Osteoblast (primary cell): ENCODE results near the gene DTNB. TPM values are rescaled to one million over a fixed set of nuclear protein-coding genes. Genes with fewer than 3 reads are reported as not detected.

ENCODE experiments used
- DNase-seq: peaks from one replicate; pipeline ENCODE4 v3.0.0; 2011; ENCODE audit warnings: low spot score, mixed read lengths; ENCODE audit not compliant: insufficient read length; ENCODE audit errors: missing footprints
- H2AFZ ChIP-seq: 2 replicates; pipeline ENCODE4 v1.6.0; 2011; ENCODE audit warnings: mild to moderate bottlenecking, low read length
- H3K27ac ChIP-seq: 2 replicates; pipeline ENCODE4 v1.5.1; 2011; ENCODE audit warnings: mild to moderate bottlenecking, low read depth, low read length, moderate library complexity
- H3K27me3 ChIP-seq: 2 replicates; pipeline ENCODE4 v1.6.0; 2012; ENCODE audit warnings: mild to moderate bottlenecking, control low read depth, inconsistent platforms, low read length, moderate library complexity; ENCODE audit not compliant: insufficient read depth
- H3K36me3 ChIP-seq: 2 replicates; pipeline ENCODE4 v1.5.1; 2011; ENCODE audit warnings: mild to moderate bottlenecking, low read length, control low read depth, moderate library complexity; ENCODE audit not compliant: insufficient read depth
- H3K4me1 ChIP-seq: 2 replicates; pipeline ENCODE4 v1.5.1; 2011; ENCODE audit warnings: mild to moderate bottlenecking, low read length, control low read depth, moderate library complexity; ENCODE audit not compliant: insufficient read depth
- H3K4me2 ChIP-seq: 2 replicates; pipeline ENCODE4 v1.6.0; 2011; ENCODE audit warnings: mild to moderate bottlenecking, low read length; ENCODE audit not compliant: insufficient read depth
- H3K4me3 ChIP-seq: fragments of 200-600 bp; sonication (generic); 3 replicates; pipeline ENCODE4 v1.5.1; 2012; ENCODE audit warnings: mild to moderate bottlenecking, low read length, inconsistent platforms; ENCODE audit not compliant: insufficient read depth
- H3K79me2 ChIP-seq: 2 replicates; pipeline ENCODE4 v1.6.0; 2012; ENCODE audit warnings: mild to moderate bottlenecking, low read length, control low read depth, inconsistent platforms; ENCODE audit not compliant: insufficient read depth
- H3K9me3 ChIP-seq: 2 replicates; pipeline ENCODE4 v1.5.1; 2011; ENCODE audit warnings: low read depth, low read length, control low read depth
- H4K20me1 ChIP-seq: 2 replicates; pipeline ENCODE4 v1.6.0; 2012; ENCODE audit warnings: mild to moderate bottlenecking, low read length, control low read depth; ENCODE audit not compliant: insufficient read depth
- CTCF ChIP-seq: IDR thresholded peaks from 2 replicates; pipeline ENCODE4 v1.5.1; 2011; ENCODE audit warnings: mild to moderate bottlenecking, low read depth, low read length, moderate library complexity; ENCODE audit errors: extremely low read depth
- total RNA-seq: library from RNA; depleted of rRNA; stranded (reverse); fragments of >200 nt; gene quantifications from 2 replicates; pipeline ENCODE4 v1.2.3, GENCODE V29; 2012

DTNB gene
- total RNA-seq, 1 donor = 9.8 TPM

- Histone ChIP-seq H3K79me2 (no peaks in the 10 kb centered on the region), H3K4me3 (no peak overlapping the region), H3K4me1 (no peaks in the 10 kb centered on the region), H4K20me1 (no peaks in the 10 kb centered on the region), H3K9me3 (no peaks in the 10 kb centered on the region), H3K36me3 (no peaks in the 10 kb centered on the region), H2AFZ (no peak overlapping the region), H3K4me2 (no peak overlapping the region), H3K27me3 (no peaks in the 10 kb centered on the region), H3K27ac (no peak overlapping the region)
- no peak for TF ChIP-seq CTCF
- DNase-seq = peak; percentile 23
Observed at GRCh38 chr2:25454824-25455611, 218.4 kb downstream of the DTNB start.

GRCh38 chr2:25453199-25453905, 220.0 kb downstream of the DTNB start:
- H3K4me1 ChIP-seq = no peaks in the 10 kb centered on the region
- no peaks in the 10 kb centered on the region for H3K9me3 ChIP-seq
- no peaks in the 10 kb centered on the region for H3K79me2 ChIP-seq
- H3K27me3 ChIP-seq = no peaks in the 10 kb centered on the region
- H2AFZ ChIP-seq = peak overlapping the region; percentile 20
- TF ChIP-seq CTCF = no peak
- no peak overlapping the region for H3K4me3 ChIP-seq
- H3K27ac ChIP-seq = no peak overlapping the region
- H3K36me3 ChIP-seq = no peaks in the 10 kb centered on the region
- peak overlapping the region; percentile 6 for H3K4me2 ChIP-seq
- no peaks in the 10 kb centered on the region for H4K20me1 ChIP-seq
- DNase-seq = peak; percentile 30

GRCh38 chr2:25448808-25449207, 224.6 kb downstream of the DTNB start:
- TF ChIP-seq CTCF = no peak
- no peak overlapping the region for H3K4me2 ChIP-seq

GRCh38 chr2:25447018-25447417, 226.4 kb downstream of the DTNB start:
- Histone ChIP-seq H3K27me3 (no peaks in the 10 kb centered on the region), H3K4me1 (no peaks in the 10 kb centered on the region), H3K9me3 (no peaks in the 10 kb centered on the region), H2AFZ (no peak overlapping the region), H3K27ac (no peak overlapping the region), H3K79me2 (no peaks in the 10 kb centered on the region), H3K36me3 (no peaks in the 10 kb centered on the region), H3K4me2 (no peak overlapping the region), H4K20me1 (no peaks in the 10 kb centered on the region), H3K4me3 (no peak overlapping the region)
- DNase-seq = no peak
- TF ChIP-seq CTCF = no peak

More at GRCh38 chr2:25448808-25449207, 224.6 kb downstream of the DTNB start:
- H3K4me1 ChIP-seq = no peaks in the 10 kb centered on the region
- no peaks in the 10 kb centered on the region for H3K79me2 ChIP-seq
- no peak overlapping the region for H3K4me3 ChIP-seq
- H3K27me3 ChIP-seq = no peaks in the 10 kb centered on the region
- no peak for DNase-seq
- H3K27ac ChIP-seq = no peak overlapping the region
- no peaks in the 10 kb centered on the region for H3K9me3 ChIP-seq
- no peaks in the 10 kb centered on the region for H4K20me1 ChIP-seq
- H3K36me3 ChIP-seq = no peaks in the 10 kb centered on the region
- no peak overlapping the region for H2AFZ ChIP-seq
